HepG2 (cell line): ENCODE data around the gene TRAIP.

Source experiments
- EZH2 ChIP-seq: conservative IDR thresholded peaks from 2 replicates; pipeline ENCODE4 v1.6.1; 2012; ENCODE audit warnings: mild to moderate bottlenecking, low read depth, low read length, moderate library complexity
- HDAC2 ChIP-seq: sonication (generic); formaldehyde crosslinking; IDR thresholded peaks from 2 replicates; pipeline ENCODE4 v1.4.0; 2020; ENCODE audit warnings: missing genetic modification reagents
- NPAS2 ChIP-seq: sonication (generic); formaldehyde crosslinking; IDR thresholded peaks from 2 replicates; pipeline ENCODE4 v1.8.0; 2022; ENCODE audit warnings: mild to moderate bottlenecking, missing genetic modification reagents, borderline replicate concordance
- NR3C1 ChIP-seq: sonication (generic); formaldehyde crosslinking; IDR thresholded peaks from 2 replicates; pipeline ENCODE4 v1.4.0; 2020; ENCODE audit warnings: missing genetic modification reagents
- POLR2A ChIP-seq, 2 experiments: IDR thresholded peaks; 2 replicates each; pipeline ENCODE4 v1.6.1; 2011; ENCODE audit warnings: low read depth in 2 of 2, low read length in 2 of 2, mild to moderate bottlenecking in 1 of 2, moderate library complexity in 1 of 2; ENCODE audit not compliant: insufficient read depth in 1 of 2
- POLR2AphosphoS5 ChIP-seq: IDR thresholded peaks from 2 replicates; pipeline ENCODE4 v1.6.1; 2012; ENCODE audit warnings: low read depth, low read length
- TEAD3 ChIP-seq: optimal IDR thresholded peaks from 2 replicates; pipeline ENCODE3; 2016; ENCODE audit warnings: borderline replicate concordance
- ZNF549 ChIP-seq: sonication (generic); formaldehyde crosslinking; IDR thresholded peaks from 2 replicates; pipeline ENCODE4 v1.5.0; 2020; ENCODE audit warnings: missing genetic modification reagents
- ZNF703 ChIP-seq: sonication (generic); formaldehyde crosslinking; IDR thresholded peaks from 2 replicates; pipeline ENCODE4 v1.5.1; 2020; ENCODE audit warnings: missing genetic modification reagents, mild to moderate bottlenecking, moderate library complexity, borderline replicate concordance
- ZNF776 ChIP-seq: sonication (generic); formaldehyde crosslinking; IDR thresholded peaks from 2 replicates; pipeline ENCODE4 v1.4.0; 2020; ENCODE audit warnings: mild to moderate bottlenecking, missing genetic modification reagents
- TF ChIP-seq, protein P1 (sequence below): sonication (generic); formaldehyde crosslinking; IDR thresholded peaks from 2 replicates; pipeline ENCODE4 v1.5.0; 2020; ENCODE audit warnings: missing genetic modification reagents
- TF ChIP-seq, protein P2 (sequence below): sonication (generic); formaldehyde crosslinking; IDR thresholded peaks from 2 replicates; pipeline ENCODE4 v1.5.0; 2020; ENCODE audit warnings: mild to moderate bottlenecking, missing genetic modification reagents, moderate library complexity
- TF ChIP-seq, protein P3 (sequence below): IDR thresholded peaks from 2 replicates; pipeline ENCODE4 v1.6.1; 2016; ENCODE audit warnings: low read depth, missing genetic modification reagents, missing compliant biosample characterization

DNA sequence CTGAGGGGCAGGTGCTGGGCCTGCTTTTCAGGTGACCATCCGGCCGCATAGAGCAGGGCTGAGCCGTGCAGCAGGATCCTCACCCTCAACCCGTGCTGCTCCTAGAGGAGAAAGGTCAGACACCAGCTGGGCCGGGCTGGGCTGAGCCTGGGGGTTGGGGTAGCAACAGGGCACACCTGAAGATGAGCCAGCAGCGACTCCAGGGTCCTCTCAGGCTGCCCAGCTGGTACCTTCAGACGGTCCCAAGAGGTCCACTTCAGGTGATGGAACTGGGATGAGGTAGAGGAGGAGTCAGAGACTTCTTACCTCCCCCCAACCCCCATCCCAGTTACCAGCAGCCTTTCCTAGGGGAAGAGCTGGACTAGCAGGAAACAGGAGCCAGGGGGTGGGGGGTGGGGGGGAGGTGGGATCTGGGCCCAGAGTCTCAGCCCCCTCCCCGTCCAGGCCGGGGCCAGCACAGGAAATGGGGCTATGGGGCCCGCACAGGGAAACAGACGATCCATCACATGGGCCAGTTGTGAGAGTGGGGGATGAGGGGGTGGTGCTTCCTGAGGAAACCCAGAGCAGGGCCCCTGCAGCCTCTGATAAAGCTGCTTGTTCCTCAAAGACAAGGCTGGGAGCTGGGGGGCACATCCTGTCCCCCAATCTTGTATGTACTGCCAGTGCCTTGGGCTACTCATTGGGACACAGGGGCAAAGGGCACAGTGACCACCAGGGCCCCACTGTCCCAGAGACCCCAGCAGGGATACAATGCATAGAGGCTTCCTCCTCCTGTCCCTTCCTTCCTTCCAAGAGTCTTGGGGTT is 50.3 kb downstream of the TRAIP start:
- no peak for TF ChIP-seq NPAS2 (CRISPR knock-in tag)
- no peak for TF ChIP-seq HDAC2 (CRISPR knock-in tag)
- TF ChIP-seq TEAD3 (CRISPR knock-in tag): no peak
- no peak for TF ChIP-seq NR3C1 (CRISPR knock-in tag)
- TF ChIP-seq EZH2: no peak
- no peak for TF ChIP-seq ZNF776
- TF ChIP-seq, protein P1, sequence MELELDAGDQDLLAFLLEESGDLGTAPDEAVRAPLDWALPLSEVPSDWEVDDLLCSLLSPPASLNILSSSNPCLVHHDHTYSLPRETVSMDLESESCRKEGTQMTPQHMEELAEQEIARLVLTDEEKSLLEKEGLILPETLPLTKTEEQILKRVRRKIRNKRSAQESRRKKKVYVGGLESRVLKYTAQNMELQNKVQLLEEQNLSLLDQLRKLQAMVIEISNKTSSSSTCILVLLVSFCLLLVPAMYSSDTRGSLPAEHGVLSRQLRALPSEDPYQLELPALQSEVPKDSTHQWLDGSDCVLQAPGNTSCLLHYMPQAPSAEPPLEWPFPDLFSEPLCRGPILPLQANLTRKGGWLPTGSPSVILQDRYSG (CRISPR knock-in tag): no peak
- no peak for TF ChIP-seq POLR2A (IDR thresholded peaks at IDR 0.05; ENCODE audit: insufficient read depth in 1 of 2, low read depth in 2 of 2, low read length in 2 of 2)
- no peak for TF ChIP-seq ZNF703 (CRISPR knock-in tag)
- TF ChIP-seq, protein P2, sequence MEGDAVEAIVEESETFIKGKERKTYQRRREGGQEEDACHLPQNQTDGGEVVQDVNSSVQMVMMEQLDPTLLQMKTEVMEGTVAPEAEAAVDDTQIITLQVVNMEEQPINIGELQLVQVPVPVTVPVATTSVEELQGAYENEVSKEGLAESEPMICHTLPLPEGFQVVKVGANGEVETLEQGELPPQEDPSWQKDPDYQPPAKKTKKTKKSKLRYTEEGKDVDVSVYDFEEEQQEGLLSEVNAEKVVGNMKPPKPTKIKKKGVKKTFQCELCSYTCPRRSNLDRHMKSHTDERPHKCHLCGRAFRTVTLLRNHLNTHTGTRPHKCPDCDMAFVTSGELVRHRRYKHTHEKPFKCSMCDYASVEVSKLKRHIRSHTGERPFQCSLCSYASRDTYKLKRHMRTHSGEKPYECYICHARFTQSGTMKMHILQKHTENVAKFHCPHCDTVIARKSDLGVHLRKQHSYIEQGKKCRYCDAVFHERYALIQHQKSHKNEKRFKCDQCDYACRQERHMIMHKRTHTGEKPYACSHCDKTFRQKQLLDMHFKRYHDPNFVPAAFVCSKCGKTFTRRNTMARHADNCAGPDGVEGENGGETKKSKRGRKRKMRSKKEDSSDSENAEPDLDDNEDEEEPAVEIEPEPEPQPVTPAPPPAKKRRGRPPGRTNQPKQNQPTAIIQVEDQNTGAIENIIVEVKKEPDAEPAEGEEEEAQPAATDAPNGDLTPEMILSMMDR: no peak
- no peak for TF ChIP-seq ZNF549 (CRISPR knock-in tag)
- no peak for TF ChIP-seq POLR2AphosphoS5
- TF ChIP-seq, protein P3, sequence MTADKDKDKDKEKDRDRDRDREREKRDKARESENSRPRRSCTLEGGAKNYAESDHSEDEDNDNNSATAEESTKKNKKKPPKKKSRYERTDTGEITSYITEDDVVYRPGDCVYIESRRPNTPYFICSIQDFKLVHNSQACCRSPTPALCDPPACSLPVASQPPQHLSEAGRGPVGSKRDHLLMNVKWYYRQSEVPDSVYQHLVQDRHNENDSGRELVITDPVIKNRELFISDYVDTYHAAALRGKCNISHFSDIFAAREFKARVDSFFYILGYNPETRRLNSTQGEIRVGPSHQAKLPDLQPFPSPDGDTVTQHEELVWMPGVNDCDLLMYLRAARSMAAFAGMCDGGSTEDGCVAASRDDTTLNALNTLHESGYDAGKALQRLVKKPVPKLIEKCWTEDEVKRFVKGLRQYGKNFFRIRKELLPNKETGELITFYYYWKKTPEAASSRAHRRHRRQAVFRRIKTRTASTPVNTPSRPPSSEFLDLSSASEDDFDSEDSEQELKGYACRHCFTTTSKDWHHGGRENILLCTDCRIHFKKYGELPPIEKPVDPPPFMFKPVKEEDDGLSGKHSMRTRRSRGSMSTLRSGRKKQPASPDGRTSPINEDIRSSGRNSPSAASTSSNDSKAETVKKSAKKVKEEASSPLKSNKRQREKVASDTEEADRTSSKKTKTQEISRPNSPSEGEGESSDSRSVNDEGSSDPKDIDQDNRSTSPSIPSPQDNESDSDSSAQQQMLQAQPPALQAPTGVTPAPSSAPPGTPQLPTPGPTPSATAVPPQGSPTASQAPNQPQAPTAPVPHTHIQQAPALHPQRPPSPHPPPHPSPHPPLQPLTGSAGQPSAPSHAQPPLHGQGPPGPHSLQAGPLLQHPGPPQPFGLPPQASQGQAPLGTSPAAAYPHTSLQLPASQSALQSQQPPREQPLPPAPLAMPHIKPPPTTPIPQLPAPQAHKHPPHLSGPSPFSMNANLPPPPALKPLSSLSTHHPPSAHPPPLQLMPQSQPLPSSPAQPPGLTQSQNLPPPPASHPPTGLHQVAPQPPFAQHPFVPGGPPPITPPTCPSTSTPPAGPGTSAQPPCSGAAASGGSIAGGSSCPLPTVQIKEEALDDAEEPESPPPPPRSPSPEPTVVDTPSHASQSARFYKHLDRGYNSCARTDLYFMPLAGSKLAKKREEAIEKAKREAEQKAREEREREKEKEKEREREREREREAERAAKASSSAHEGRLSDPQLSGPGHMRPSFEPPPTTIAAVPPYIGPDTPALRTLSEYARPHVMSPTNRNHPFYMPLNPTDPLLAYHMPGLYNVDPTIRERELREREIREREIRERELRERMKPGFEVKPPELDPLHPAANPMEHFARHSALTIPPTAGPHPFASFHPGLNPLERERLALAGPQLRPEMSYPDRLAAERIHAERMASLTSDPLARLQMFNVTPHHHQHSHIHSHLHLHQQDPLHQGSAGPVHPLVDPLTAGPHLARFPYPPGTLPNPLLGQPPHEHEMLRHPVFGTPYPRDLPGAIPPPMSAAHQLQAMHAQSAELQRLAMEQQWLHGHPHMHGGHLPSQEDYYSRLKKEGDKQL (CRISPR knock-in tag): no peak
